BLaER1 (cell line): Measurements from ENCODE around the gene PSMD12.
"Not testable (repeated sequence)": the region's sequence is repeated elsewhere in the genome, so short reads cannot be mapped to it uniquely, and the experiment has no call there.

Source experiments
- H3K27ac ChIP-seq: shearing (Covaris generic); formaldehyde crosslinking; 2 replicates; pipeline ENCODE4 v1.8.1; 2022
- H3K27me3 ChIP-seq: shearing (Covaris generic); formaldehyde crosslinking; 2 replicates; pipeline ENCODE4 v1.8.1; 2022
- H3K36me3 ChIP-seq: shearing (Covaris generic); formaldehyde crosslinking; 2 replicates; pipeline ENCODE4 v1.8.1; 2022
- H3K4me1 ChIP-seq: shearing (Covaris generic); formaldehyde crosslinking; 2 replicates; pipeline ENCODE4 v1.8.1; 2022
- H3K4me2 ChIP-seq: shearing (Covaris generic); formaldehyde crosslinking; 2 replicates; pipeline ENCODE4 v1.8.1; 2022
- H3K4me3 ChIP-seq: shearing (Covaris generic); formaldehyde crosslinking; 2 replicates; pipeline ENCODE4 v1.8.1; 2022
- H3K9ac ChIP-seq: shearing (Covaris generic); formaldehyde crosslinking; 2 replicates; pipeline ENCODE4 v1.8.1; 2022
- H3K9me3 ChIP-seq: shearing (Covaris generic); formaldehyde crosslinking; 2 replicates; pipeline ENCODE4 v1.8.1; 2022
- H4K20me1 ChIP-seq: shearing (Covaris generic); formaldehyde crosslinking; 2 replicates; pipeline ENCODE4 v1.8.1; 2022
- Cebpa-rat ChIP-seq: shearing (Covaris generic); IDR thresholded peaks from 2 replicates; pipeline ENCODE4 v1.8.1; 2022

Gene PSMD12

DNA sequence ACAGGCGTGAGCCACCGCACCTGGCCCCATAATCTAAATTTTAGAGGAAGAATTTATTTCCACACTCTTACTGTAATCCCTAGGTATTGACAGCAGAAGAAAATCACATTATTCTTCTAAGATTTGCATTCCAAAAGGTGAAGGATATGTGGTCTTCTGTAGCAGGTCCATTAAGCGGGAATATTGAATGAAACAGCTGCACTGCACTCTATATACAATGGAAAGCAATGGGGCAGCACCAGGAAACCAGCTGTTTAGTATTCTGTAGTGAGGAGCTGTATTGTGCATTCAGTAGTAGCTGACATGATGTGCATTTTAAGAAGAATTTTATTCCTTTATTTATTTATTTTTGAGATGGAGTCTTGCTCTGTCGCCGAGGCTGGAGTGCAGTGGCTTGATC is 49.6 kb downstream of the PSMD12 start:
- no peak overlapping the region for H3K4me3 ChIP-seq
- TF ChIP-seq Cebpa-rat, result no peak
- no peak overlapping the region for H3K9ac ChIP-seq

GRCh38 chr17:67315865-67316264 is 50.5 kb downstream of the PSMD12 start:
- H3K4me1 ChIP-seq, result peaks cover 18% of the 10 kb centered on the region
- no peak for TF ChIP-seq Cebpa-rat
- no peak overlapping the region for H3K4me2 ChIP-seq
- no peaks in the 10 kb centered on the region for H3K36me3 ChIP-seq
- no peaks in the 10 kb centered on the region for H3K9me3 ChIP-seq
- H3K27ac ChIP-seq, result no peak overlapping the region
- H3K27me3 ChIP-seq, result no peaks in the 10 kb centered on the region
- no peak overlapping the region for H3K4me3 ChIP-seq
- H4K20me1 ChIP-seq, result no peaks in the 10 kb centered on the region
- no peak overlapping the region for H3K9ac ChIP-seq

More for the DNA sequence above, 49.6 kb downstream of the PSMD12 start:
- Histone ChIP-seq H3K9me3 (no peaks in the 10 kb centered on the region), H4K20me1 (no peaks in the 10 kb centered on the region), H3K36me3 (no peaks in the 10 kb centered on the region), H3K27ac (no peak overlapping the region), H3K27me3 (no peaks in the 10 kb centered on the region), H3K4me2 (no peak overlapping the region), H3K4me1 (peaks cover 12% of the 10 kb centered on the region)

GRCh38 chr17:67312265-67312664 is 54.1 kb downstream of the PSMD12 start:
- peaks cover 26% of the 10 kb centered on the region for H3K4me1 ChIP-seq
- H3K4me3 ChIP-seq, result no peak overlapping the region
- no peaks in the 10 kb centered on the region for H3K9me3 ChIP-seq
- H3K9ac ChIP-seq, result 0 out of 2 replicates have a peak overlapping the region, but pooled peaks have one; percentile 34
- no peaks in the 10 kb centered on the region for H3K27me3 ChIP-seq
- peak overlapping the region; percentile 41 for H3K27ac ChIP-seq
- no peaks in the 10 kb centered on the region for H3K36me3 ChIP-seq
- TF ChIP-seq Cebpa-rat, result no peak
- peak overlapping the region; percentile 66 for H3K4me2 ChIP-seq
- H4K20me1 ChIP-seq, result no peaks in the 10 kb centered on the region

GRCh38 chr17:67311575-67311974 is 54.8 kb downstream of the PSMD12 start:
- H3K36me3 ChIP-seq, result no peaks in the 10 kb centered on the region
- peak overlapping the region; percentile 66 for H3K4me2 ChIP-seq
- H4K20me1 ChIP-seq, result no peaks in the 10 kb centered on the region
- no peaks in the 10 kb centered on the region for H3K9me3 ChIP-seq
- H3K9ac ChIP-seq, result no peak overlapping the region
- no peak overlapping the region for H3K27ac ChIP-seq
- no peak for TF ChIP-seq Cebpa-rat
- no peaks in the 10 kb centered on the region for H3K27me3 ChIP-seq
- no peak overlapping the region for H3K4me3 ChIP-seq
- H3K4me1 ChIP-seq, result peaks cover 26% of the 10 kb centered on the region

DNA sequence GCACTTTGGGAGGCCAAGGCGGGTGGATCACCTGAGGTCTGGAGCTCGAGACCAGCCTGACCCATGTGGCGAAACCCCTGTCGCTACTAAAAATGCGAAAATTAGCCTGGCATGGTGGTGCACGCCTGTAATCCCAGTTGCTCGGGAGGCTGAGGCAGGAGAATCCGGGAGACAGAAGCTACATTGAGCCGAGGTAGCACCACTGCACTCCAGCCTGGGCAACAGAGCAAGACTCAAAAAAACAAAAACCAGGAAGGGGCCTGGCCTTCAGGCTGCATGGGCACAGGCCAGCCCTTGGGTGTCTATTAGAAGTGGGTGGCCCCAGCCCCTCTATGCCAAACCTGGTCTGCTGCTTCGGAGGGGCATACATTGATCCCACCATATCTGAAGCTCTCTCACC is 56.0 kb downstream of the PSMD12 start:
- no peaks in the 10 kb centered on the region for H4K20me1 ChIP-seq
- H3K4me2 ChIP-seq, result no peak overlapping the region
- no peak overlapping the region for H3K9ac ChIP-seq
- H3K4me3 ChIP-seq, result no peak overlapping the region
- H3K36me3 ChIP-seq, result no peaks in the 10 kb centered on the region
- no peaks in the 10 kb centered on the region for H3K9me3 ChIP-seq
- H3K27ac ChIP-seq, result no peak overlapping the region
- H3K27me3 ChIP-seq, result no peaks in the 10 kb centered on the region
- H3K4me1 ChIP-seq, result peaks cover 26% of the 10 kb centered on the region
- TF ChIP-seq Cebpa-rat, result no peak

- not testable (repeated sequence) for H3K4me1 ChIP-seq, H3K9me3 ChIP-seq, H3K27ac ChIP-seq, H3K4me2 ChIP-seq, H3K27me3 ChIP-seq, H3K9ac ChIP-seq, H3K36me3 ChIP-seq, H4K20me1 ChIP-seq, H3K4me3 ChIP-seq
Measured at GRCh38 chr17:67305446-67306235, 60.7 kb downstream of the PSMD12 start.

- Histone ChIP-seq H4K20me1 (no peaks in the 10 kb centered on the region), H3K36me3 (no peaks in the 10 kb centered on the region), H3K9ac (peak overlapping the region; percentile 29; the same call in 1 of the 2 replicates), H3K9me3 (no peaks in the 10 kb centered on the region), H3K4me1 (peaks cover 39% of the 10 kb centered on the region), H3K27me3 (no peaks in the 10 kb centered on the region), H3K4me2 (peak overlapping the region; percentile 71), H3K27ac (no peak overlapping the region), H3K4me3 (no peak overlapping the region)
- TF ChIP-seq Cebpa-rat, result no peak
Measured at GRCh38 chr17:67297454-67297960, 68.9 kb downstream of the PSMD12 start.

DNA sequence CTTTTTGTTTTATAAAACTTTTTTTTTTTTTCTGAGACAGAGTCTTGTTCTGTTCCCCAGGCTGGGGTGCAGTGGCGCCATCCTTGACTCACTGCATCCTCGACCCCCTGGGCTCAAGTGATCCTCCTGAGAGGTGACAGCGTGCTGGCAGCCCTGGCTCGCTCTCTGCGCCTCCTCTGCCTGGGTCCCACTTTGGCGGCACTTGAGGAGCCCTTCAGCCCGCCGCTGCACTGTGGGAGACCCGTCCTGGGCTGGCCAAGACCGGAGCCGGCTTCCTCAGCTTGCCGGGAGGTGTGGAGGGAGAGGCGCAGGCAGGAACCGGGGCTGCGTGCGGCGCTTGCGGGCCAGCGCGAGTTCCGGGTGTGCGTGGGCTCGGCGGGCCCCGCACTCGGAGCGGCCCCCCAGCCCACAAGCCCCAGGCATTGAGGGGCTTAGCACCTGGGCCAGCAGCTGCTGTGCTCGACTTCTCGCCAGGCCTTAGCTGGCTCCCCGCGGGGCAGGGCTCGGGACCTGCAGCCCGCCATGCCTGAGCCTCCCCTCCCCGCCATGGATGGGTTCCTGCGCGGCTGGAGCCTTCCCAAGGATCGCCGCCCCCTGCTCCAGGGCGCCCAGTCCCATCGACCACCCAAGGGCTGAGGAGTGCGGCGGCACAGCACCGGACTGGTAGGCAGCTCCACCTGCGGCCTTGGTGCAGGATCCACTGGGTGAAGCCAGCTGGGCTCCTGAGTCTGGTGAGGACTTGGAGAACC is 71.8 kb downstream of the PSMD12 start:
- no peaks in the 10 kb centered on the region for H3K9me3 ChIP-seq
- no peak overlapping the region for H3K4me3 ChIP-seq
- H3K27me3 ChIP-seq, result no peaks in the 10 kb centered on the region
- H4K20me1 ChIP-seq, result no peaks in the 10 kb centered on the region
- H3K36me3 ChIP-seq, result no peaks in the 10 kb centered on the region
- peak overlapping the region; percentile 27; the same call in 1 of the 2 replicates for H3K9ac ChIP-seq
- H3K4me1 ChIP-seq, result peaks cover 53% of the 10 kb centered on the region
- H3K27ac ChIP-seq, result no peak overlapping the region
- TF ChIP-seq Cebpa-rat, result no peak
- peak overlapping the region; percentile 81 for H3K4me2 ChIP-seq

DNA sequence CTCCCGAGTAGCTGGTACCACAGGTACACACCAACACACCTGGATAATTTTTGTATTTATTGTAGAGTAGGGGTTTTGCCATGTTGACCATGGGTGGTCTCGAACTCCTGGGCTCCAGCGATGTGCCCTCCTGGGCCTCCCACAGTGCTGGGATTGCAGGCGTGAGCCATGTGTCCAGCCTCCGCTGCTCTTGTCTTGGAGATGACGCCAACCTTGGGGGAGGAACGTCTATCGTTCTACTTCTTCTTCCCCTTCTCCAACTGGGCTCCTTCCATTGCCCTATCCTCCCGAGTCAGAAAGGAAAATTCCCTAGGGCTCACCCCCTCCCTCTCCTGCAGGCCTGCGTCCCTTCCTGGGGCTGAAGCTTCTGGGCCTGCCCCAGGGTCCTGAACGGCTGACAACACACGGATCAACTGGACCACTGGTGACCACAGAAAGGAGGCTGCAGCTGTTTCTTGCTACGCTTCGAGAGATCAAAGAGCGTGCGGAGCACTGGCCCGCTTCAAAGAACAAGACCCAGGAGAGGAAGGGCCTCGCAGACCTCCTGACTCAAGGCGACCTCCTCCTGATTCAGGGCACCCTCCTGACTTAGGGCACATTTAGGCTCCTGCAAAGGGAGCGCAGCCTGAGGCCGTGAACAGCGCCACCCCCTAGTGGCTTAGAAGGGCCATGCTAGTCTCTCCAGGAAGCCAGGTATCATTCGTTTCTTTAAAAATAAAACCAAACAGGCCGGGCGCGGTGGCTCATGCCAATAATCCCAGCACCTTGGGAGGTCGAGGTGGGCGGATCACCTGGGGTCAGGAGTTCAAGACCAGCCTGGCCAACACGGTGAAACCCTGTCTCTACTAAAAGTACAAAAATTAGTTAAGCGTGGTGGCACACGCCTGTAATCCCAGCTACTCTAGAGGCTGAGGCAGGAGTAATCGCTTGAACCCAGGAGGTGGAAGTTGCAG is 72.8 kb downstream of the PSMD12 start:
- Histone ChIP-seq H3K36me3 (no peaks in the 10 kb centered on the region), H3K4me2 (peak overlapping the region; percentile 81)
- no peak for TF ChIP-seq Cebpa-rat

More for the DNA sequence above, 72.8 kb downstream of the PSMD12 start:
- H3K4me1 ChIP-seq, result peaks cover 64% of the 10 kb centered on the region
- H3K4me3 ChIP-seq, result no peak overlapping the region
- H4K20me1 ChIP-seq, result no peaks in the 10 kb centered on the region
- H3K9ac ChIP-seq, result peak overlapping the region; percentile 27; the same call in 1 of the 2 replicates
- peak overlapping the region; percentile 39; the same call in 1 of the 2 replicates for H3K27ac ChIP-seq
- no peaks in the 10 kb centered on the region for H3K27me3 ChIP-seq
- H3K9me3 ChIP-seq, result no peaks in the 10 kb centered on the region
